Measurements from ENCODE around the gene ACTN2.

ACTN2 gene

DNA sequence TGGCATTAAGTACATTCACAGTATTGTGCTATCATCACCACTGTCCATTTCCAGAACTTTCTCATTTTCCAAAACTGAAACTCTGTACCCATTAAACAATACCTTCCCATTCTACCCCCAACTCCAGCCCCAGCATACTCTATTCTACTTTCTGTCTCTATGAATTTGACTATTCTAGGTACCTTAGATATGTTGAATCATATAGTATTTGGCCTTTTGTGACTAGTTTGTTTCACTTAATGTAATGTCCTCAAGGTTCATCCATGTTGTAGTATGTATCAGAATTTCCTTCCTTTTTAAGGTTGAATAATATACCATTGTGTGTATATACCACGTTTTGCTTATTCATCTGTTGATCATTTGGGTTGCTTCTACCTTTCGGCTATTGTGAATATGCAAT, 120.3 kb downstream of the ACTN2 start:
- no peak for DNase-seq (ENCODE audit: low read depth in 2 of 2)
- TF ChIP-seq, protein P1, sequence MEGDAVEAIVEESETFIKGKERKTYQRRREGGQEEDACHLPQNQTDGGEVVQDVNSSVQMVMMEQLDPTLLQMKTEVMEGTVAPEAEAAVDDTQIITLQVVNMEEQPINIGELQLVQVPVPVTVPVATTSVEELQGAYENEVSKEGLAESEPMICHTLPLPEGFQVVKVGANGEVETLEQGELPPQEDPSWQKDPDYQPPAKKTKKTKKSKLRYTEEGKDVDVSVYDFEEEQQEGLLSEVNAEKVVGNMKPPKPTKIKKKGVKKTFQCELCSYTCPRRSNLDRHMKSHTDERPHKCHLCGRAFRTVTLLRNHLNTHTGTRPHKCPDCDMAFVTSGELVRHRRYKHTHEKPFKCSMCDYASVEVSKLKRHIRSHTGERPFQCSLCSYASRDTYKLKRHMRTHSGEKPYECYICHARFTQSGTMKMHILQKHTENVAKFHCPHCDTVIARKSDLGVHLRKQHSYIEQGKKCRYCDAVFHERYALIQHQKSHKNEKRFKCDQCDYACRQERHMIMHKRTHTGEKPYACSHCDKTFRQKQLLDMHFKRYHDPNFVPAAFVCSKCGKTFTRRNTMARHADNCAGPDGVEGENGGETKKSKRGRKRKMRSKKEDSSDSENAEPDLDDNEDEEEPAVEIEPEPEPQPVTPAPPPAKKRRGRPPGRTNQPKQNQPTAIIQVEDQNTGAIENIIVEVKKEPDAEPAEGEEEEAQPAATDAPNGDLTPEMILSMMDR (IDR thresholded peaks at IDR 0.05; ENCODE audit: low read depth, low read length), result no peak
- H3K4me3 ChIP-seq (replicated peaks in 1 of 2; ENCODE audit: low read depth in 2 of 2, low read length in 2 of 2), result no peak overlapping the region

DNA sequence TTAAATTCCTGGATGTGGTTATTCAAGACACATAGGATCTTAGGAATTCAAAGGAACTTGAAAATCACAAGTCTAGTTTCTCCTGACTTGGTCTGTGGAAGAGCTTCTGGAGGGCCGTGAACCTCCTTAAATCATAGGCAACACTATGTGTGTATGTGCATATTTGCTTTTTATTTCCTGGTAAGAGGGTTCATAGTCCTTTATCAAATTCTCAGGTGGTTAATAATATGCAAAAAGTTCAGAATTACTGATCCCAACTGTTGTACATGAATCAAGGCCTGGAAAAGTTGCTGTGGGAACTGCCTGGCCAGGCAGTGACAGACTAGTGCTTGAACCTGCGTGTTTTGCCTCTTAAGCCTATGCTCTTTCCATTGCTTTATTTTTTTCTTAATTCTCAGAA, 121.7 kb downstream of the ACTN2 start:
- DNase-seq (ENCODE audit: low read depth in 2 of 2), result no peak
- no peak overlapping the region for H3K4me3 ChIP-seq (replicated peaks in 1 of 2; ENCODE audit: low read depth in 2 of 2, low read length in 2 of 2)
- TF ChIP-seq, protein P1 (IDR thresholded peaks at IDR 0.05; ENCODE audit: low read depth, low read length), result no peak

DNA sequence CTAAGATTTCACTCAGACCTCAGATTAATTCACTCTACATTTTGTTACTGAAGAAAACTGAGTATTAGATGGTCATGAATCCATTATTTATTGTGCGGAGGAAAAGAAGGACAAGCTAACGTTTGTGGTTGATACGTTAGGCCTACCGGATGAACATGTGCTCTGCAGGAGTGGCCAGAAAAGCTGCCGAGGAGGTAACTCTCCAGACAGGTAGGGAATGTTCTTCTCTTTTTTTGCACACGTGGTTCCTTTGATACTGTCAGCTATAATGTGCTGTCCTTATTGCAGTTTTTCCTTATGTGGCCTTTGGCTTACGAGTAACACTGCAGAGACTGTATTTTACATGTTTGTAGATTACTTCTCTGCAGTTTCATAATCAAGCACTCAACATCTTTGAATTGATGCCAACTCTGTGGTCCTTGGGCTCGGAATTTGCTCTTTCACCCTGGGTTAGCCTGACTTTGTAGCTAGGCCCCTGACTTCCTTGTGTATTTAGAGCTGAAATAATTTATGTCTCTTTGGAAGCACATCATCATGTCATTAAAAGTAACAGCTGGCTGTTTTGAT, 122.3 kb downstream of the ACTN2 start:
- TF ChIP-seq, protein P1 (IDR thresholded peaks at IDR 0.05; ENCODE audit: low read depth, low read length), result no peak
- peak in 1 of 2 donors; percentile 19 for DNase-seq (ENCODE audit: low read depth in 2 of 2)
- H3K4me3 ChIP-seq (replicated peaks in 1 of 2; ENCODE audit: low read depth in 2 of 2, low read length in 2 of 2), result no peak overlapping the region

DNA sequence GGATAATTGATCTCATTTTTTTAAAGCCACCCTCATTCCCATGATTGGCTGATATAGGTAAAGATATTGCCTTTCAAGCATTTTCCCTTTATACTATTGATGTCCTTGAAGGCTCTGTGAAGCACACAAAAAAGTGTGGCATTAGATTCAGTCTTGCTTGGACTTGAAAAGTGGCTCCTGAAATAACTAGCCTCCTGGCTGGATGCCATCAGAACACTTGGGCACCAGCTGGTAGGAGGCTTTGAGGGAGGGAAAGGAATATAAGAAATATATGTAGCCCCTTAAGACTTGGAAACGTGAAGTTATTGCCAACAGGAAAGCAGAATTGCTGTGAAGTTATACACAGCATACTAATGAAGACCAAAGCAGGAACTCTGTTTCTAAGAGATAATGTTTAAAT, 122.8 kb downstream of the ACTN2 start:
- no peak for DNase-seq (ENCODE audit: low read depth in 2 of 2)
- no peak overlapping the region for H3K4me3 ChIP-seq (replicated peaks in 1 of 2; ENCODE audit: low read depth in 2 of 2, low read length in 2 of 2)
- TF ChIP-seq, protein P1 (IDR thresholded peaks at IDR 0.05; ENCODE audit: low read depth, low read length), result no peak

DNA sequence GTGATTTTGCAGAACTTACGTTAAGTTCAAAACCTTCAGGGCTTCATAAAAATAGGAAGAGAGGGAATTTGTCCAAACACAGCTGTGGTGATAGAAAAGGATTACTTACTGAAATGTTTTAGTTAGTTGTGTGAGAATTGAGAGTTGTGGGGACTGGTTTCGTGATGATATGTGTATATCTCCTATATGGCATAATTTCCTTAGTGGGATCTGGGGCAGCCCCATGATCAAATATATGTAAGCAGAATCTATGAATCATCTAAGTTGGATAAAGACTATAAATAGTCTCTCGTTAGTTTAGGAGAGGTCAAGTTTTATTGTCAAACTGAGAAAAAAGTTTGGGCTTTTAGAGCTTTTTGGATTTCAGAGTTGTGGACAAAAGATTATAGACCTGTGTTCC, 123.7 kb downstream of the ACTN2 start:
- H3K4me3 ChIP-seq (replicated peaks in 1 of 2; ENCODE audit: low read depth in 2 of 2, low read length in 2 of 2), result no peak overlapping the region
- TF ChIP-seq, protein P1 (IDR thresholded peaks at IDR 0.05; ENCODE audit: low read depth, low read length), result no peak
- no peak for DNase-seq (ENCODE audit: low read depth in 2 of 2)

DNA sequence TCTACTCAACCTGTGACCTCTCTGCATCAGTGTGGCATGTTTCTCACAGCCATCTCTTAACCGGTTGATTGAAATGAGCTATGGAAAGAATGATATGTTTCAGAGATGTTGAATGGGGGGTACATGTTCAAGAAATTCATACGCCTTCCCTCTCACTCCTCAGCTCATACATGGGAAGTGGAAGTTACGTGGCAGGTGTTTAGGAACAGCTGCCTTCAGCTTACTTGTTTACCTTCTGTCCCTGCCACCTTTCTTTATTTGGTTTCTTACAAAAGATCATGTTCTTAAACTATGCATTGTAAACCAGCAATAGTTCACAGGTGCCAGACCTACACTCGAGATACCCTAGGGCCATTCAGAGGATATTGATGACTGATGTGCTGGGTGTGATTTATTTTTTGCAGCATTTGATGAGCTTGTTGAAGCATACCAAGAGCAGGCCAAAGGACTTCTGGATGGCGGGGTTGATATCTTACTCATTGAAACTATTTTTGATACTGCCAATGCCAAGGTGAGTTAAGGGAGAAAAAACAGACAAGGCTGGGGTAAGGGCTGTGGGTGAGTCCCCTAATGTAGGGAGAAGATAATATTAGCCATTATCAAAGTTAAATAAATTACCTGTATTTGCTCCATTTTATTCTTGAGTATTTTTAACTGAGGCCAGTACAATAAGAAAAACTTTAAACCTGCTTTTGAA, 126.2 kb downstream of the ACTN2 start:
- TF ChIP-seq, protein P1 (IDR thresholded peaks at IDR 0.05; ENCODE audit: low read depth, low read length), result no peak
- no peak overlapping the region for H3K4me3 ChIP-seq (replicated peaks in 1 of 2; ENCODE audit: low read depth in 2 of 2, low read length in 2 of 2)
- DNase-seq (ENCODE audit: low read depth in 2 of 2), result no peak

Data from cardiac fibroblast (primary cell).